Suprapubic skin (tissue), 4 donors: ENCODE measurements around the gene CLIP4.

Source experiments
- POLR2A ChIP-seq, 2 donors: fragments of 450-650 bp; IDR thresholded peaks; one replicate each; pipeline ENCODE4 v1.6.1; 2017; ENCODE audit warnings: antibody characterized with exemption in 2 of 2, mild to moderate bottlenecking in 2 of 2, moderate library complexity in 2 of 2
- POLR2AphosphoS5 ChIP-seq, 3 donors: sonication (generic); formaldehyde crosslinking; IDR thresholded peaks; one replicate each; pipeline ENCODE4 v1.6.1; 2017; ENCODE audit warnings: antibody characterized with exemption in 3 of 3
- TF ChIP-seq, protein P1 (sequence below), 2 donors: fragments of 200-600 bp in 1 of 2; fragments of 450-650 bp in 1 of 2; sonication (generic) in 1 of 2; IDR thresholded peaks; one replicate each; pipeline ENCODE4 v1.5.1; 2016 to 2019; ENCODE audit warnings: antibody characterized with exemption in 2 of 2, mild to moderate bottlenecking in 1 of 2, moderate library complexity in 1 of 2

DNA sequence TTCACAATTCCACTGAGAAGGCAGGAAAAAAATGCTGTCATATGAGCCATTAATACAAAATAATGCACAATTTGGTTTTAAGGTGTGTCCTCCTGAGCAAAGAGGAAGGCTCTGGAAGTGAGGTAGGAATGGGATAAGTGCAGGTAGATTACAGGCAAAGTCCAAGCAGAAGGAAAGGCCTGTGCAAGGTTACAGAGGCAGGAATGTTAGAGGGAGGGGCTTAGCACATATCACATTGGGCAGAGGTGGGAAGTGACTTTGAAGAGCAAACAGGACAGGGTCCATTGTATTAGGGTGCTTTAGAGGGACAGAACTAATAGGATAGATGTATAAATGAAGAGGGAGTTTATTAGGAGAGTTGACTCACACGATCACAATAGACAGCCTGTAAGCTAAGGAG is 14.7 kb upstream of the CLIP4 start:
- TF ChIP-seq, protein P1, sequence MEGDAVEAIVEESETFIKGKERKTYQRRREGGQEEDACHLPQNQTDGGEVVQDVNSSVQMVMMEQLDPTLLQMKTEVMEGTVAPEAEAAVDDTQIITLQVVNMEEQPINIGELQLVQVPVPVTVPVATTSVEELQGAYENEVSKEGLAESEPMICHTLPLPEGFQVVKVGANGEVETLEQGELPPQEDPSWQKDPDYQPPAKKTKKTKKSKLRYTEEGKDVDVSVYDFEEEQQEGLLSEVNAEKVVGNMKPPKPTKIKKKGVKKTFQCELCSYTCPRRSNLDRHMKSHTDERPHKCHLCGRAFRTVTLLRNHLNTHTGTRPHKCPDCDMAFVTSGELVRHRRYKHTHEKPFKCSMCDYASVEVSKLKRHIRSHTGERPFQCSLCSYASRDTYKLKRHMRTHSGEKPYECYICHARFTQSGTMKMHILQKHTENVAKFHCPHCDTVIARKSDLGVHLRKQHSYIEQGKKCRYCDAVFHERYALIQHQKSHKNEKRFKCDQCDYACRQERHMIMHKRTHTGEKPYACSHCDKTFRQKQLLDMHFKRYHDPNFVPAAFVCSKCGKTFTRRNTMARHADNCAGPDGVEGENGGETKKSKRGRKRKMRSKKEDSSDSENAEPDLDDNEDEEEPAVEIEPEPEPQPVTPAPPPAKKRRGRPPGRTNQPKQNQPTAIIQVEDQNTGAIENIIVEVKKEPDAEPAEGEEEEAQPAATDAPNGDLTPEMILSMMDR (IDR thresholded peaks at IDR 0.05), result no peak
- TF ChIP-seq POLR2A (IDR thresholded peaks at IDR 0.05), result no peak
- no peak for TF ChIP-seq POLR2AphosphoS5 (IDR thresholded peaks at IDR 0.05)
